ENCODE measurements around the gene APOA5. TPM values are rescaled to one million over a fixed set of nuclear protein-coding genes. Genes with fewer than 3 reads are reported as not detected.

APOA5 gene
- total and polyA plus RNA-seq, 2 of the 13 experiments (the other 11 are each of a cell fraction or from before 2014, with no cell fraction given): 44.0 to 49.1 TPM

DNA sequence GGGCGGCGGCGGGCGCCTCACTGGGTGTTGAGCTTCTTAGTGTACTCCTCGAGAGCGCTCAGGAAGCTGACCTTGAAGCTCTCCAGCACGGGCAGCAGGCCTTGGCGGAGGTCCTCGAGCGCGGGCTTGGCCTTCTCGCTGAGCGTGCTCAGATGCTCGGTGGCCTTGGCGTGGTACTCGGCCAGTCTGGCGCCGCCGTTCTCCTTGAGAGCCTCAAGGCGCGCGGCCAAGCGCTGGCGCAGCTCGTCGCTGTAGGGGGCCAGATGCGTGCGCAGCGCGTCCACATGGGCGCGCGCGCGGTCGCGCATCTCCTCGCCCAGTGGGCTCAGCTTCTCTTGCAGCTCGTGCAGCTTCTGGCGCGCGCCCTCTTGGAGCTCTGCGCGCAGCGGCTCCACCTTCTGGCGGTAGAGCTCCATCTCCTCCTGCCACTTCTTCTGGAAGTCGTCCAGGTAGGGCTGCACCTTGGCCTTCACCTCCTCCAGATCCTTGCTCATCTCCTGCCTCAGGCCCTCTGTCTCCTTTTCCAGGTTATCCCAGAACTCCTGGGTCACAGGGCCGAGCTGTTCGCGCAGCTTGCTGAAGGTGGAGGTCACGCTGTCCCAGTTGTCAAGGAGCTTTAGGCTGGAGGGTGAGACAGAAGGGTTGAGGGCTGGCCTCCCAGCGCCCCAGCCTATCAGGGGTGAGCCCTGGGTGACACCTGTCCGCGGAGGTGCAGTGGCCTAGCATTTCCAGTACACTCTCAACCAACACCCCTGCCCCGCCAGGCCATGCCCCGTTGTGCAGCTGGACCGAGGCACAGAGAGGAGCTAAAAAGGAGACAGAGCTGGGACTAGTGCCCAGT, 44.3 kb upstream of the APOA5 start (continued):
- TF ChIP-seq, protein P1, sequence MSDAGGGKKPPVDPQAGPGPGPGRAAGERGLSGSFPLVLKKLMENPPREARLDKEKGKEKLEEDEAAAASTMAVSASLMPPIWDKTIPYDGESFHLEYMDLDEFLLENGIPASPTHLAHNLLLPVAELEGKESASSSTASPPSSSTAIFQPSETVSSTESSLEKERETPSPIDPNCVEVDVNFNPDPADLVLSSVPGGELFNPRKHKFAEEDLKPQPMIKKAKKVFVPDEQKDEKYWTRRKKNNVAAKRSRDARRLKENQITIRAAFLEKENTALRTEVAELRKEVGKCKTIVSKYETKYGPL (CRISPR knock-in tag; IDR thresholded peaks at IDR 0.05): no peak
- peak; percentile 31; the same call in 1 of the 2 replicates for TF ChIP-seq ZNF331 (CRISPR knock-in tag; IDR thresholded peaks at IDR 0.05)
- TF ChIP-seq SALL1 (CRISPR knock-in tag; IDR thresholded peaks at IDR 0.05): peak; percentile 58; the same call in 1 of the 2 replicates
- TF ChIP-seq ZNF788 (CRISPR knock-in tag; IDR thresholded peaks at IDR 0.05; ENCODE audit: borderline replicate concordance): peak; percentile 47; the same call in 1 of the 2 replicates
- TF ChIP-seq ZFP1 (CRISPR knock-in tag; IDR thresholded peaks at IDR 0.05): no peak
- 0 out of 2 replicates have a peak, but pooled peaks have one; percentile 15 for TF ChIP-seq ISL2 (CRISPR knock-in tag; IDR thresholded peaks at IDR 0.05)
- 0 out of 2 replicates have a peak, but pooled peaks have one; percentile 67 for TF ChIP-seq ZNF598 (CRISPR knock-in tag; IDR thresholded peaks at IDR 0.05; ENCODE audit: borderline replicate concordance)
- TF ChIP-seq RBM22 (optimal IDR thresholded peaks at IDR 0.05; ENCODE audit: low read length): peak; percentile 14
- TF ChIP-seq SP5 (CRISPR knock-in tag; IDR thresholded peaks at IDR 0.05; ENCODE audit: borderline replicate concordance, low read depth): 0 out of 2 replicates have a peak, but pooled peaks have one; percentile 17
- TF ChIP-seq, protein P2, sequence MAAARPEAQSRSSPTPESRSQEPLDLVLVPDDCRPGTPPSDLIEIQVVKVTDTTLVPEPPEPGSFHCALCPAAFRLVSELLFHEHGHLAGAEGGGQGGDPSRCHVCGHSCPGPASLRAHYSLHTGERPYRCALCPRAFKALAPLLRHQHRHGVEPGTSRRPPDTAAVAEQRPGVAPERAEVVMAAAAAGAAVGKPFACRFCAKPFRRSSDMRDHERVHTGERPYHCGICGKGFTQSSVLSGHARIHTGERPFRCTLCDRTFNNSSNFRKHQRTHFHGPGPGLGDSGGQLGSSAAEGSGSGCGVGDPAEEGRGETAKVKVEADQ (CRISPR knock-in tag; IDR thresholded peaks at IDR 0.05; ENCODE audit: borderline replicate concordance): no peak
- no peak; the same call in 1 of the 2 replicates for TF ChIP-seq ZC3H13 (CRISPR knock-in tag; IDR thresholded peaks at IDR 0.05)
- TF ChIP-seq, protein P3, sequence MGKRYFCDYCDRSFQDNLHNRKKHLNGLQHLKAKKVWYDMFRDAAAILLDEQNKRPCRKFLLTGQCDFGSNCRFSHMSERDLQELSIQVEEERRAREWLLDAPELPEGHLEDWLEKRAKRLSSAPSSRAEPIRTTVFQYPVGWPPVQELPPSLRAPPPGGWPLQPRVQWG (CRISPR knock-in tag; IDR thresholded peaks at IDR 0.05; ENCODE audit: borderline replicate concordance, low read depth): no peak
- TF ChIP-seq ZNF333 (CRISPR knock-in tag; IDR thresholded peaks at IDR 0.05; ENCODE audit: borderline replicate concordance): 0 out of 2 replicates have a peak, but pooled peaks have one; percentile 10
- TF ChIP-seq ZNF431 (CRISPR knock-in tag; IDR thresholded peaks at IDR 0.05; ENCODE audit: borderline replicate concordance, low read depth): no peak
- TF ChIP-seq, protein P4, sequence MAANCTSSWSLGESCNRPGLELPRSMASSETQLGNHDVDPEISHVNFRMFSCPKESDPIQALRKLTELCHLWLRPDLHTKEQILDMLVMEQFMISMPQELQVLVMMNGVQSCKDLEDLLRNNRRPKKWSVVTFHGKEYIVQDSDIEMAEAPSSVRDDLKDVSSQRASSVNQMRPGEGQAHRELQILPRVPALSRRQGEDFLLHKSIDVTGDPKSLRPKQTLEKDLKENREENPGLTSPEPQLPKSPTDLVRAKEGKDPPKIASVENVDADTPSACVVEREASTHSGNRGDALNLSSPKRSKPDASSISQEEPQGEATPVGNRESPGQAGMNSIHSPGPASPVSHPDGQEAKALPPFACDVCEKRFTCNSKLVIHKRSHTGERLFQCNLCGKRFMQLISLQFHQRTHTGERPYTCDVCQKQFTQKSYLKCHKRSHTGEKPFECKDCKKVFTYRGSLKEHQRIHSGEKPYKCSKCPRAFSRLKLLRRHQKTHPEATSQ (CRISPR knock-in tag; IDR thresholded peaks at IDR 0.05; ENCODE audit: borderline replicate concordance): 0 out of 2 replicates have a peak, but pooled peaks have one; percentile 24
- no peak for TF ChIP-seq POLR2AphosphoS2 (IDR thresholded peaks at IDR 0.05; ENCODE audit: low read depth, low read length)
- TF ChIP-seq TCF7L2 (IDR thresholded peaks at IDR 0.05; ENCODE audit: low read depth, low read length): no peak
- TF ChIP-seq ZNF496 (CRISPR knock-in tag; IDR thresholded peaks at IDR 0.05; ENCODE audit: insufficient replicate concordance): no peak
- TF ChIP-seq DNMT3B (CRISPR knock-in tag; conservative IDR thresholded peaks at IDR 0.05): no peak
- TF ChIP-seq SP1 (IDR thresholded peaks at IDR 0.05): no peak
- no peak for TF ChIP-seq SP1 (CRISPR knock-in tag; IDR thresholded peaks at IDR 0.05)
- peak; percentile 76; the same call in 1 of the 2 replicates for TF ChIP-seq ZNF232 (CRISPR knock-in tag; IDR thresholded peaks at IDR 0.05; ENCODE audit: borderline replicate concordance)
- no peak for TF ChIP-seq MAFG (CRISPR knock-in tag; IDR thresholded peaks at IDR 0.05)
- TF ChIP-seq, protein P5, sequence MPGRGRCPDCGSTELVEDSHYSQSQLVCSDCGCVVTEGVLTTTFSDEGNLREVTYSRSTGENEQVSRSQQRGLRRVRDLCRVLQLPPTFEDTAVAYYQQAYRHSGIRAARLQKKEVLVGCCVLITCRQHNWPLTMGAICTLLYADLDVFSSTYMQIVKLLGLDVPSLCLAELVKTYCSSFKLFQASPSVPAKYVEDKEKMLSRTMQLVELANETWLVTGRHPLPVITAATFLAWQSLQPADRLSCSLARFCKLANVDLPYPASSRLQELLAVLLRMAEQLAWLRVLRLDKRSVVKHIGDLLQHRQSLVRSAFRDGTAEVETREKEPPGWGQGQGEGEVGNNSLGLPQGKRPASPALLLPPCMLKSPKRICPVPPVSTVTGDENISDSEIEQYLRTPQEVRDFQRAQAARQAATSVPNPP (CRISPR knock-in tag; IDR thresholded peaks at IDR 0.05): no peak
- TF ChIP-seq XRCC5 (optimal IDR thresholded peaks at IDR 0.05; ENCODE audit: low read length): peak; percentile 39
- TF ChIP-seq RFXAP (CRISPR knock-in tag; IDR thresholded peaks at IDR 0.05; ENCODE audit: borderline replicate concordance): no peak

Measured in HepG2 (cell line).